LHCN-M2 (cell line): ENCODE measurements around the gene ZIK1. TPM values are rescaled to one million over a fixed set of nuclear protein-coding genes. Genes with fewer than 3 reads are reported as not detected.

Experiments used
- DNase-seq: peaks from one replicate; pipeline ENCODE4 v3.0.0-alpha.2; 2012; ENCODE audit warnings: low read depth
- polyA plus RNA-seq: library from polyadenylated mRNA; unstranded; fragments of >200 nt; gene quantifications from one replicate; pipeline ENCODE4 v1.2.1, GENCODE V29; 2012; ENCODE audit warnings: missing spikeins
- total RNA-seq: library from RNA; depleted of rRNA; stranded (reverse); fragments of >200 nt; gene quantifications from 2 replicates; pipeline ENCODE4 v1.2.3, GENCODE V29; 2014; rRNA removed

The ZIK1 gene
- total RNA-seq, result 5.1 and 5.4 TPM in 2 replicates
- 2.0 TPM for polyA plus RNA-seq

DNA sequence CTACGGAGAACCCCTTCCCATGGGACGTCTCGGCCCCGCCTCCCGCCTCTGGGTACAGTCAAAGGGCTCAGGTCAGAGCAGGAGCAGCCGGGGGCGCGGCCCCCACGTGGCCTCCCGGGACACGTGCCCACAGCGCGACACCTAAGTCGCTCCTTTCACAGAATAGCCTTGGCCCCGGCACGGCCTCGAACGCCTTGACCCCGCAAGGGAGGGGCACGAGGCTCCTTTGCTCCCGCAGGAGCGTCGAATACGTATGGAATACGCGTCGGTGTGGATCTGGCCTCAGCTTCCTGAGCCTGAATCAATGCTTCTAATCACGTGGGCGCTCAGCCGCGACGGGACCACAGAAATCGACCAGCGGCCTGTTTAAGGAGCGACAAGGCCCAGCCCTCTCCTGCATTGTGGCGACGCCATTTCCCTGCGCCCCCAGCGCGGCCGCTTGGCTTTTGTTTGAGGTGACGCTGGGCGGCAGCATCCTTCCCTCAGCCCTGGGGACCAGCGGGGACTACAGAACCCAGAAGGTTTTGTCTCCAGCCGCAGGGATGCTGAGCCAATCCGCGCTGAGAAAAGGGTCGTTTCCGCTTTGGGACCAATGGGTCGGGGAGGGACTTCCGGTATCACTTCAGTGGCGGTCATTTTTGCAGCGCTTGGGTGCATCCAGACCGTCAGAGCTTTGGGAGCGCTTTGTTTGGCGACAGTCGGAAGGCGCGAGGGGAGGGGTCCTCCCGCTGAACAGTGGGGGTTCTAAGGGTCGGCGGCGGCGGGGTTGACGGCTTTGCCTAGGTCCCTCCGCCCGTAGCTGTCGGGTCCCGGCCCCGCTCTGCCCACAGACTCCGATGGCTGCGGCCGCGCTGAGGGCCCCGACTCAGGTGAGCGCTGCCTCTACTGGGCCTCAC, at the start of gene ZIK1:
ZIK1 (plus strand) TSS at position 625 of the 896 bp plus-strand sequence; CDS start at position 837, 212 bp downstream.
- DNase-seq, result peak; percentile 81

DNA sequence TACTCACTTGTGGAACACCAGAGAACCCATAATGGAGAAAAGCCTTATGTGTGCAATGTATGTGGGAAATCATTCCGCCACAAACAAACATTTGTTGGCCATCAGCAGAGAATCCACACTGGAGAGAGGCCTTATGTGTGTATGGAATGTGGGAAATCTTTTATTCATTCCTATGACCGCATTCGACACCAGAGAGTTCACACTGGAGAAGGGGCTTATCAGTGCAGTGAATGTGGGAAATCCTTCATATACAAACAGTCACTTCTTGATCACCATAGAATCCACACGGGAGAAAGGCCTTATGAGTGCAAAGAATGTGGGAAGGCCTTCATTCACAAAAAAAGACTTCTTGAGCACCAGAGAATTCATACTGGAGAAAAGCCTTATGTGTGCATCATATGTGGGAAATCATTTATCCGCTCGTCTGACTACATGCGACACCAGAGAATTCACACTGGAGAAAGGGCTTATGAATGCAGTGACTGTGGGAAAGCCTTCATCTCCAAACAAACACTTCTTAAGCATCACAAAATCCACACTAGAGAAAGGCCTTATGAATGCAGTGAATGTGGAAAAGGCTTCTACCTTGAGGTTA, 45.9 kb upstream of the ZIK1 start:
- DNase-seq, result no peak

DNA sequence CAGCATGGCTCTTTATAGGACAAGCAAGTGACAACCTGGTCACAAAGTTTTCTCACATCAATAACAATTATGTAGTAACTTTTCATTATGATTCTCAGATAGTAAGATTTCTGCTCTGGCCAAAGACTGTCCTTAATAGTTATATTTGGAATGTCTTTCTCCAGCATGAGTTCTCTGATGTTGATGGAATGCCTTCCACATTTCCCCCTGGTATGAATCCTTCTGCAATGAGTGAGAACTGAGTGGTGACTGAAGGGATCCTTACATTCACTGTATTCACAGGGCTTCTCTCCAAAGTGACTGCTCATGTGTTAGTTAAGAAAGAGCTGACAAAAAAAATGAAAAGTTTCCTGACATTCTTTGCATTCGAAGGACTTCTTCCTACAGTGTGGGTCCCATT, 37.4 kb upstream of the ZIK1 start:
- DNase-seq, result no peak

GRCh38 chr19:57552432-57552831, 31.5 kb upstream of the ZIK1 start:
- no peak for DNase-seq

DNA sequence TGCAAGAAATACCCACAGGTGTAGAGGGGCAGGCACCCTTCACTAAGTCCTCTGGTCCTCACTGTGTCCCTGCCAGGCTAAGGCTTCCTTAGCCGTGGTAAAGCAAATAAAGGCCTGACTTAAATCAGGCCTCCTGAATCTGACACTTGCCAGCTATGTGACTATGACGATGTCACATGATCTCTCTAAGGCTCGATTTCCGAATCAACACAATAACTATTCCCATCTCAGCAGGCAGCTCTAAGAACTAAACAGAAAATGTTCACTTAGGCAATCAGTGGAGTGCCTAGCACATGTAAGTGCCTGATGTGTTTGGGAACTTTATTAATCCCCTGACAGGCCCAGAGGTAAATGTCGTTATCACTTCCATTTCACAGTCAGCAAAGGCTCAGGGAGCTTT, 26.3 kb upstream of the ZIK1 start:
- DNase-seq, result no peak

DNA sequence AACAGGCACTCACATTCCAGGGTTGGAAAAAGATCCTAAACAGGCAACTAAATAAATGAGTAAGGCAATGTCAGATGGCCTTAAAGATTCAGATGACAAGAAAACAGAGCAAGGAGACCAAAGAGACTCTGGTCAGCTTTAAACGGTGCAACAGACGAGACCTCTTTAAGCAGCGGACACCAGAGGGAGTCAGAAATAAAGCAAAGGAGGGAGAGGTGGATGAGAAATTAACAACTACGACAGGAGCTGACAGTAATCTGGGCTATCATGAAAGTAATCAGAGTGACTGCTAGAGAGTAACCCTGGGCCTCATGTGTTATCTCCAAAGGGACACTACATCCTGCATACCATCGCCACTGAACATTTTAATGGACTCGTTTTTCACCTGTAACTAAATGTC, 25.4 kb upstream of the ZIK1 start:
- peak; percentile 27 for DNase-seq

DNA sequence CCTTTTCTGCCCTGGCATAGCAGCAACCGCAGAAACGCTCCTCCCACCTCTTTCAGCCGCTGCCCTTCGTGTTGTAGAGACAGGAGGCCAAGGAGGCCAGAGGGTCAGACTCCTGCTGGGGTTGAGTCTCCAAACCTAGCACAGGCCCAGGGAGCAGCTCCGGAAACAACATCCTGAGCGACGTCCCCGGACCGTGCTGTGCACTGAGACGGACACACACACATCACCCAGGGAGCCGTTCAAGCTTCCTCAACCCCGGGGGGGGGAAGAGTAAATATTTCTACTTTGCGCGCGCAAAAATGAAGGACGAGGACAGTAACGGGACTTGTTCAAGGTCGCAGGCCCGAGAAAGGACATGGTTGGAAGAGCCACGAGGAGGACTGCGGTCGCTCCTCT, 24.9 kb upstream of the ZIK1 start:
- peak; percentile 48 for DNase-seq

- DNase-seq, result peak; percentile 84
Measured at GRCh38 chr19:57559404-57560025, 24.4 kb upstream of the ZIK1 start, which contains the start of gene ZNF550. ZNF550 (minus strand) TSS chr19:57559863; CDS start chr19:57559682, 181 bp downstream.

GRCh38 chr19:57560049-57560491, 23.9 kb upstream of the ZIK1 start:
- peak; percentile 78 for DNase-seq

- no peak for DNase-seq
Measured at GRCh38 chr19:57563547-57563946, 20.4 kb upstream of the ZIK1 start.

DNA sequence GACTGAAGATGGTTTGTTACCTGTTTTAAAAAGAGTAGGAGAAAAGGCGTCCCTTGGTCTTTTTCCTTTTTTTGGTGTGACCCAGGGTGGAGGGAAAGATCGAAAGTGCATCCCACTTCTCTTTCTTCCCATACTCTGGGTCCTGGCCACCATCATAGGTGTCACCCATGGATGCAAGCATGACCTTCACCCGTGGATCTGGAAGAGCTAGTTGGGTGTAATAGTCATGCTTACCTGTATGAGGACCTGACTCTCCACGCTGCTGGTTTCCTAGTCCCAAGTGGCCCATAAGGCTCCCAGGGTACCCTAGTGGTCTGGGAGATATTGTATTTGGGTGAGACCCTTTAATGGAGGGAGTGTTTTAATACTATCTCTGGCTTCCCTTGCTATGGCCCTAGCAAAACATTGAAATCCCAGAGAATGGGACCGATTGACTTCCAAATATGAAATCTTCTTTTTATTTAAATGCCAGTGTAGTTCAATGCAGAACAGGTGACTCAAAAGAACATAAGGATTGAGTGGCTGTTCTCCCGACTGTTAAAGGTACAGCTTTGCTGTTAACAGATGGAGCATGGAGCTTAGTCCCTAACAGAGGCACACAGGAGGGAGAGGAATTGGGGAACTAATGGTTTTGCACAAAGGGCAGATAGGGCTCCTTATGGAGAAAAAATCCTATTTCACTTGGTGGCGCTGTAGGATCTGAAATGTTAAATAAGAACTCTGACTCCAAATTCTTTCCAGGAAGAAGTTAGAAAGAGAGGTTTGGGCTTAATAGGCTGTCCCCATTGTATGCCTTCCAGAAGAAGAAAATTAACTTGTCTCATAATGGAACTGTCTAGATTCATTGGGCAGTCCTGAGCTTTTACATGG, 17.3 kb upstream of the ZIK1 start:
- peak; percentile 48 for DNase-seq

DNA sequence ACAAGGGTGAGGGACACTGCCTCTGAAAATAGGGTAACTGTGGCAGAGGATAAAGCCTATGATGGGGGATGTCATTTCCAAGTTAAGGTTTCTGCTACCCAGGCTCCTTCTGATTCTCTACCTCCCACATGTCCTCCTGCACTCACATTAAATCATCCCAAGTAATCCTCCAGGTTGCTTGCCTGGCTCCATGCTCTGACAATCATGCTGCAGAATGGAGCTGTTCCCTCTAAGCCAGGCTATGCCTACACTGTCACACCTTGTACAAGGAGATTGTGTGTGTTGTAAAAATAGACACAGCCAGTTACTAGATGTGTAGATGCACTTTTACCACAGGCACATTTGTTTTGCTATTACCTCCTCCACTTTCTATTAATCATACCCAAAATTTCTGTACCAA, 13.2 kb upstream of the ZIK1 start:
- no peak for DNase-seq

- DNase-seq, result no peak
Measured at GRCh38 chr19:57572415-57572947, 11.5 kb upstream of the ZIK1 start.

DNA sequence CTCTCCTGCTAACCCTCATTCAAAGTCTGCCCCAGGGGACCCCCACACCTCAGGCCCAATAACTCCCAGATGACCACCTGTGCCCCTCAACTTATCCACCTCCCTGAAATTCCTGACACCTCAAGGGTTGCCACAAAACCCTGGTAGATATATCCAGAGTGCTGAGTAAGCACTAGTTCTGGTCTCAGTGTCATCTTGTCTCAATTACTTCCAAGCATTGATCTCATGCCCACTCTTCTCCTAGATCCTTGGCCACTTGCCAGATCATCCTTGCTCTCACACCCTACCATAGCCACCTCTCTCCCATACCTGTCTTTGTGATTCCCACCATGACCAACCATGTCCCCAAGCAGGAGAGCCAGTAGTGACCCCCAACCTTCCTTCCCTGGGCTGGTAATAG, 7.3 kb upstream of the ZIK1 start:
- DNase-seq, result no peak

DNA sequence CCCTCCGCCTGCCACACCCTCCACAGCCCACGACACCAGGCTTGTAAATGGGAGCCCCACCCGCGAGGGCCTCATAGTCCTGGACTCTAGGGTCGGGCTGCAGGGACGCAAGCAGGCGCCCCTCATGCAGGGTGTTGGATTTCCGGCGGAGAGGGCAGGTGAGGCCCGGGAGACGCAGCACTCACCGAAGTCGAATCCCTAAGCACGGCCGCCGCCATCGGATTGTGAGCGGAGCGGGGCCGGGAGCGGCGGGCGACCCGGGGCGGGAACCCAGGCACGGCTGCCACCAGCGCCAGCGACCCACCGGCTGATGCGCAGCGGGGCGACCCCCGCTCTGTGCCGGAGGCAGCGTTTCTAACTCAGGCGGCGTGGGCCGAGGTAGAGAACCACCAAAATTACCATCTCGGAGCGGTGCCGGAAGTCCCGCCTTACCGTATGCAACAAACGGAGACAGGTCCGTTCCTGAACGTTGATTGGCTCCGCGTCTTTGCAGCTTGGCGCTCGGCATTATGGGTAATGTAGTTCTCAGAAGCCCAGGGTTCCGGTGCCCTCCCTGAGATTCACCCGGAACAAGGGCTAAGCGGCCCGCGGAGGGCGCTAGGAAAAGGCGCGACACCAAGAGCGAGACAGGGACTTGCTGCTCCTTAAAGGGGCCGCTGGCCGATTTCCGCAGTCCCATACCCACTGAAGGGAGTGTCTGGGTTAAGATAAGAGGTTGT, 5.3 kb upstream of the ZIK1 start, which contains the start of gene ZNF416:
ZNF416 (minus strand) TSS at position 425 of the 719 bp plus-strand sequence; CDS start at position 218, 207 bp downstream.
- peak; percentile 98 for DNase-seq

DNA sequence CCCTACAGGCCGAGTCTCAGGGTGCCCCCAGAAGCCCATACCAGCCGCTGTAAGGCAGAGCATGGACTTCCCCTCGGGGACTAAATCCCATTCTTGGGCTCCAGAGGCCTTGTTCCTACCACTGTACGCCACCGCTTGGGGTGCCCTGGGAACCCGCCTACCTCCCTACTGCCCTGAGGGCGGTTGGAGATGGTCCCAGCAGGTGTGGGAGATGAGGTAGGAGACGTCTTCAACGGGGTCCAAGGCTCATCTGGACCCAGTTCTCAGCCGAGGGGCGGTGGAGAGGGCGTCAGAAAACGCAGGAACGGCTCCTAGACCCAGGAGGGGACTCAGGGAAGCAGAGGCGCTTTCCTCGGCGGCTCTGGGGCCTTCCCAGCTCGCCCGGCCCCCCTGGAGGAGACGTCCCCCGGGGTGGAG, 833 bp upstream of the ZIK1 start:
- no peak for DNase-seq

GRCh38 chr19:57587529-57587928, 3.6 kb downstream of the ZIK1 start:
- DNase-seq, result peak; percentile 90

DNA sequence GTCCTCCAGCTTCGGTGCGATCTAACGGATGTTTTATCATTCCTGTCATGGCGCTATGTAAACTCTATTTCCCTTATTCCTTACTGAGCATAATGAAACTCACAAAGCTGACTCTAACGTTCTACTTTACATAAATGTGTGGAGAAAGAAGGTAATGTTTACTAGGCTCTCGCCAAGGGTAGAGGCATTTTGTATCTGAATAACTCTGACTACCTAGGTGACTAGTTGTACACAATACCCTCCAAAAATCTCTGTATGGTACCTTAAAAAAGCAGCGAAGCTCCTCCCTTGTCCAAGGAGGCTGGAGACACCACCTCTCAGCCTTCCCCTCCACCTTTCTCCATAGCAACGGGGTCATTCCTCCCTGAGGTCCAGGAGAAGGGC, 15.4 kb downstream of the ZIK1 start:
- no peak for DNase-seq

DNA sequence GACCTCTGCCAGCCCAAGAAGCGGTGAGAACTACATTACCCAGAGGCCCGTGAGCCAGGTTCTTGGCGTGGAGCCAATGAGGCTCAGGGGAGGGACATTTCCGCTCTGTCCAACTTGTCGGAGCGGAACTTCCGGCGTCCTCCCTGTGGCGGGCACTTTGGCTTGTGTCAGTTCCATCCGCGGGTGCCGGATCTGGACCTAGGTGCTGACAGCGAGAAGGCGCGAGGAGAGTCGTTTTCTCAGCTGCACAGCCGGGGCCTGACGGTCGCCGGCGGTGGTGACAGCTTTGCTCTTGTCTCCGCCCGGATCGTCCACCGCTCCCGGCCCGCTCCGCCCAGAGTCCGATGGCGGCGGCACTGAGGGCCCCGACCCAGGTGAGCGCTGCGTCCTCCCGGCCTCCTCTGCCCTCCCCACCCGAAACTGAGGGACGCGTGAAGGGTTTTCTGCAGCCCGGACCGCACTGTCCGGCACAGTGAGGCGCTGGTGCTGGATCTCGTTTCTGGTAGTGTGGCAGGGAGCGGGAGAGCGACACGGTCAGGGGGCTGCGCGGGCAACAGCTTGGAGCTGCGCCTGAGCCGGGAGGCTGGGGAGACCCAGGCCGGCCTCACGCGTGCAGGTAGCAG, 15.9 kb downstream of the ZIK1 start, which contains the start of gene ZNF530:
ZNF530 (plus strand) TSS at position 125 of the 623 bp plus-strand sequence. CDS start 4,461 bp downstream, outside the sequence.
- peak; percentile 91 for DNase-seq

DNA sequence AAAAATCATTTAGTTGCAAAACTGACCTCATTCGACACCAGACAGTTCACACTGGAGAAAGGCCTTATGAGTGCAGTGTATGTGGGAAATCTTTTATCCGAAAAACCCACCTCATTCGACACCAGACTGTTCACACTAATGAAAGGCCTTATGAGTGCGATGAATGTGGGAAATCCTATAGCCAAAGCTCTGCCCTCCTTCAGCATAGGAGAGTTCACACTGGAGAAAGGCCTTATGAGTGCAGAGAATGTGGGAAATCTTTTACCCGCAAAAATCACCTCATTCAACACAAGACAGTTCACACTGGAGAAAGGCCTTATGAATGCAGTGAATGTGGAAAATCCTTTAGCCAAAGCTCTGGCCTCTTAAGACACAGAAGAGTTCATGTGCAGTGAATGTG, 23.0 kb downstream of the ZIK1 start:
- DNase-seq, result no peak
